ENCODE results near the gene LRRC4C.

Gene LRRC4C

DNA sequence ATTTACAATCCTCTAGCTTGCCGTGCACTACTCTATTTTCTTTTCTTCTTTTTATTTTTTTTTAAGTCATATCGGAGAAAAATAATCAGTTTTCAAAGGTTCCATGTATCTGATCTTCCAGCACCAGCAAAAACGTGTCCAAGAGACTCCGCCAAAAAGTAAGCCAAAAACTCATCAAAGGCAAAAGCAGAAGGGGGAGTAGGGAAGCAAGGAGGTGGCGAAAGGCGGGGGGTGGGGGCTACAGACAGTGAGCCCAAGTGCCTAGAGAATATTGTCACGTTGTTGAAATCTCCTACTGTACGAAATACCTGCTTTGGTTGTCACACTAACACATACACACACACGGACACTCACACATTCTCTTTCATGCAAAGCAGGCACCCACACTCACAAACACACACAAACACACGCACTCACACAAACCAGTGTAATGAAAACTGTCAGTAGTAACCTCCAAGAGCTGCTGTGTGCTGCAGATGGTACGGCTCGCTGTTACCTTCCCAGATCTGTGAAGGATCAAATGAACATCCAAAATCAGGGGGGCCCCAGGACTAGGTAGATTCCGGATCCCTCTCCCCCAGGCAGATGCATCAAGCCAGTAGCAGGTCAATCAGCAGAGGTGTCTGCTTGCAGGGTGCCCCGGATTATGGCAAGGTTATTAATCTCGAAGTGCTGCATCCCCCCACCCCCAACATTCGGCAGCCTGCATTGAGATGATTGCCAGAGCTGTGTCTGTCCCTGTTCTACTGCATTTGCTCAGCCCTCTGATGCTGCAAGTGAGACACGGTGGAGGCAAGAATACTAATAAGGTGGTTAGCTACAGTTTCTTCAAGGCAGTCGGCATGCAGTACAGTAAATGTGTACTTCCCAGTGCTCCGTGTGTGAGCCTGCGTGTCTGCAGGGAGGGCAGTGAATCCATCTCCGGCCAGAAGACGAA is at the start of gene LRRC4C:
Gene LRRC4C, minus strand, starts transcription at position 188 of the 937 bp plus-strand sequence.
- DNase-seq, result no peak

DNA sequence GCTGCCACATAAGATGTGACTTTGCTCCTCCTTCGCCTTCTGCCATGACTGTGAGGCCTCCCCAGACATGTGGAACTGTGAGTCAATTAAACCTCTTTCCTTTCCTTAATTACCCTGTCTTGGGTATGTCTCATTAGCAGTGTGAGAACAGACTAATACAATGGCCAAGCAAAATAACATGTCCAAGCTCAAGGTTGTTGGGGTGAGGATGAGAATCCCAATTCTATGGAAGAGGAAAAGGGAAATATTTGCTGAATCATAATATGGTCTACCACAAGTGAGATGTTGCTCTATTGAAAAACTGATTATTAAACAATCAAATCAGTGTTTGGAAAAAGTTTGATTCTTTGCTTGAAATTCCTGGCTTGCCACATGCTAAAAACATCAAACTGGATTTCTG is 48.7 kb upstream of the LRRC4C start:
- DNase-seq, result no peak

GRCh38 chr11:41499429-41499828 is 40.0 kb upstream of the LRRC4C start:
- no peak for DNase-seq

- no peak for DNase-seq
These were observed 39.3 kb upstream of the LRRC4C start for GRCh38 chr11:41498726-41499125.

- no peak for DNase-seq
These were observed 38.5 kb upstream of the LRRC4C start for GRCh38 chr11:41497974-41498373.

DNA sequence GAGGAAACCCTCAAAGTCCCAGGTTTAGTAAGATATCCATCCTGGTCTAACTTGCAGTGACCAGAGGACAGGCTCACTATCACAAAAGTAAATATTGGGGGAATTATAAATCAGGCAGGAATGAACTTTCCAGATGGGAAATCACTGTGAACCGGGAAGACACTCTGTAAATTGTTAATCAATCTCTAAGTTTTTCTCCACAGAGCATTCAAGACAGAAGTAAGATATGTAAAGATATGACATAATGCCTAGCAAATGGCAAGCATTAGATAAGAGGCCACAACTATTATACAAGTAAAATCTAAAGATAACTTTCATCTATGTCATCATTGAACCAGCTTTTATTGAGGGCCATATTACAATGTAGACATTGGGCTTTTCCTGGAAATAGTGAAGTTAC is 35.3 kb upstream of the LRRC4C start:
- no peak for DNase-seq

DNA sequence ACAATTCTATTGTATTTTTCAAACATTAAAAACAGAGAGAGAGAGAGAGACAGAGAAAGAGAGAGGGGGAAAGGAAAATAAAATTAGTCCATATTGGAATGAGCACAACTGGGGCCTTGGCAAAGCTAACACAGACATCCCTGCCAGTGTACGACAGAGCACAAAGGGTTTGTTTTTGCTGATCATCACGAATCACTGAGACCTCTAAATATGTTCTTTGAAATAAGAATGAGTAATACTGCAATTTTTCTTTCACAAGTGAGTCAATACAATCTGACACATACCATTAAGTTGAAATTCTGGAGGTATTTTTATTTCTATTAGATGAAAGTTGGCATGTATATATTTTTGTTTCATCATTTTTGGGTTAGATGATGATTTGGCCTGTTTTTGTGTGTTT is 27.0 kb upstream of the LRRC4C start:
- no peak for DNase-seq

DNA sequence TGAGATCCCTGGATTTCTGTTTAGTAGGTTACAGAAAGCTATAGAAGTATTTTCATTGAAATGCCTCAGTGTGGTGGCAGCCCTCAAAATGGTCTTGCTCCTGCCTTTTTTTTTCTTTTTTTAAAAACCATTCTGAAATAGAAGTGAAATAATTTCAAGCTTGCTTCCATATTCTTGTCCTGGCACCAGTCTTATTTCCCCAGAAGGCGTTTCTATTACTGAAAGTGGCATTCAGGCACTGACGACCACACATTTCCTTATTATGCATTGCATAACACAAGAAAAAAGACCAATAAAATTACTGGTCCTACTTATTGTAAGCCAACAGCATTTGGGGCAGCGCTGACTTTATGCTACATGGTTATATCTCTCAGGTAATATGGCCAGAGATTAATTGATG is 24.5 kb upstream of the LRRC4C start:
- DNase-seq, result no peak

DNA sequence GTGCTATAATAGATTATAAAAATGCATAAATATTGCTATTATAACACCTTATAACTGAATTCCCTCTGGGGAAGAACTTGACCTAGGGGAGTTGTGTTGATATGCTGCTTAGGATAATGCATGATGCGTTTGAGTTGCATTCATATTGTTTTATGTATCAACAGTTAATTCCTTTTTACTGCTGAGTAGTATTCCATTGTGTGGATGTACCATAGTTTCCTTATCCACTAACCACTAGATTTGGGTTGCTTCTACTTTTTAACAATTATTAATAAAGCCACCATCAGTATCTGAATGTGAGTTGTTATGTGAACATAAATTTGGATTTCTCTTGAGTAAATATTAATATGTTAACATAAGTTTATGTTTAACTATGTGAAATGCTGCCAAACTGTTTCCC is 19.7 kb upstream of the LRRC4C start:
- no peak for DNase-seq

- DNase-seq, result peak; percentile 0
These were observed 1.7 kb upstream of the LRRC4C start for GRCh38 chr11:41461057-41461681.

DNA sequence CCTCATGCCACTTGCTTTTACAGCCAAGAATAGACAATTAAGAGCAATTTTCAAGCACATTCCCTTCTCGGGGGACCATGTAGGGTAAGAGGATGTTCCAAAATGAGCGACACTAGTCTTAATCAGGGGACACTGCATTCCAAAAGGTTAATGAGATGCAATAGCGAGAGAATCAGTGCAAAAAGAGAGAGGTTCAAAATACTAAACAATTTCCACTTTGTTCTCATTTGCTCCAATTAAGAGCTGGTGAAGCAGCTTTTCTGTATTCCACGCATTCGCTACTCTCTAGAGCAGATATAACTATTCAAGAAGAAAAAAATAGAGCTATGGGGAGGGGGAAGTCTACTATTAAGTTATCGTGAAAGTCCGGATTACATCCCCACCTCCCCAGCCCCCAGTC is 811 bp downstream of the LRRC4C start:
- DNase-seq, result no peak

DNA sequence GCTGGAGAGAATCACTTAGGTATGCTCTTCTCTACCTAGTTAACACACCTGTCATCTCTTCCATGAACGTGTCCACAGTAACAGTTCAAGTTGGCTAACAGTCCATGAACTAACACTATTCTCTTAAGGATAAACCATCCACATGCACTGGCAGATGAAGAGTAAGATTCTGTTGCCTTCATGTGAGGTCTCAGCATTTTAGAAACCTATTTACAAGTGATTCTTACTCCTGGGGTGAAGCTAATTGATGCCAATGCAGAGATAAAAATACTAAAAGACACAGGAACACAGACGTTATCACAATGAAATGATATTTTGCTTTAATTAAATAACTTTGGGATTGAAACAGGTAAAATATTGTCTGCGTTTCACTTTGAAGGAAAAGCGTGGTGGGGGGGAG is 1.3 kb downstream of the LRRC4C start:
- DNase-seq, result no peak

DNA sequence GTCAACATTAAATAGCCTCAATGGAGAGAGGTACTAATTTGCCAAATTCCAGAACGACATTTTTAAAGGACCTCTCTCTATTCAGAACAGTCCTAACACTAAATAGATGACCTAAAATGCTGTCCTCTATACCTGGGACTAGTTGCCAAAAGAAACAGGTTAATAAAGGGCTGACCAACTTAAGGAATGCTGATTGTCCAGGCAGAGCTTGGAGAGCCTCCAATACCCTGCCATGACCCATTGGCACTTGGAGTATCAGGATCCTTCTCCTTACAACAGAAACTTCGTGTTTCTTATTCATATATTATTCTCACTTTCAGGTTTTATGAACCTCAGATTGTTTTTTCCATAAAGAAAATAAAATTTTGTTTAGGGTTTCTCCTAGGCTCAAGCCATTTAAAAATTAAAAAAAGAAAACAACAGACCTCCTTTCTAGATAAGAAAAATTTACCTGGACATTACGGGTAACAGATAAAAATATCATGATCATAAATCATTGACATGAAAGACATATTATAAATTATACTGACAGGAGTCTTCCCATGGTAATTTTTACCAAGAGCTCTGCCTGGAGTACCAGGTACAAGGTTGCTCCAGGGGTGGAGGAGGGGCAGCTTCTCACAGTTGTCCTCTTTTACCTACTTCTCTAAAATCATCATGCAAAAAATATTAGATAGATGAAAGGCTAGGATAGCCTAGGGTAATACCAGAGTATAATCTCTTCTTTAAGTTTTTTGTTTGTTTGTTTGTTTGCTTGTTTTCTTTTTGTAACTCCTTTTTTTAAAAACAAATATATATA is 2.0 kb downstream of the LRRC4C start:
- no peak for DNase-seq

- DNase-seq, result no peak
These were observed 3.2 kb downstream of the LRRC4C start for GRCh38 chr11:41456269-41456668.

- no peak for DNase-seq
These were observed 8.4 kb downstream of the LRRC4C start for GRCh38 chr11:41451011-41451410.

- no peak for DNase-seq
These were observed 9.9 kb downstream of the LRRC4C start for GRCh38 chr11:41449483-41450050.

GRCh38 chr11:41446566-41446965 is 12.9 kb downstream of the LRRC4C start:
- no peak for DNase-seq

DNA sequence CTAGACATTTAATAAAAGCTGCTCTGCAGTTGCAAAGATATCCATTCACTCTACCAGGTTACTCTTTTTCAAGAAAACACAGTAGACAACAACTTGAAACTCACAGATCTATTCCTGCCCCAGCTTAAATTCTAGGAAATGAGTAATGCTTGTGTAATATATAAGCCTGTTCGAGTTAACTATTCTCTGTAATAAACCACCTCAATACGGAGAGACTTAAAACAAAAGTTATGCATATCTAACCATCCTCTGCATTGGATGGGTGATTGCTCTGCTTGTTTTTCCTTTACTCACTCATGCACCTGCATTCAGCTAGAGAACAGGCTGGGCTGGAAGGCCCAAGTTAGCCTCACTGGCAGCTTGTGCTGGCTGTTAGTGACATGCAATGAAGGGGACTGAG is 13.3 kb downstream of the LRRC4C start:
- DNase-seq, result no peak

DNA sequence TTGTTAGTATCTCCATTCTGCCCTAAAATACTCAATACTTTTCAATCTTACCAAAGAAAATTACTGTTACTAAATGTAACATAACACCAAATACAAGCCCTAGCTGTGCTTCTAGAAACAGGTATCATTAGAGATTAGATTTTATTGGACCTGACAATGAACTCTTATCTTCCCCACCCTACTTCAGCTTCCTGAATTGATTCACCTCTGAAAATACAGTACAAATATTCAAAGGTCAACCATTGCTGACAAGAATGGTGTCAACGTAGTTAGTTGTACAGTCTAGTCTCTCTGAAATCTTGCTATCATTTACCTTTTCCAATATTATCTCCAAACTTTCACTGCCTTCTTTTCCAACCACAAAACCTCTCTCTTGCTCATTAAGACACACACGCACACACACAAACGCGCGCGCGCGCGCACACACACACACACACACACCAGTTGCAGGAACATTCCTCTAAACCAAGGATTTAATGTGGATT is 22.4 kb downstream of the LRRC4C start:
- no peak for DNase-seq

GRCh38 chr11:41435531-41435930 is 23.9 kb downstream of the LRRC4C start:
- DNase-seq, result no peak

DNA sequence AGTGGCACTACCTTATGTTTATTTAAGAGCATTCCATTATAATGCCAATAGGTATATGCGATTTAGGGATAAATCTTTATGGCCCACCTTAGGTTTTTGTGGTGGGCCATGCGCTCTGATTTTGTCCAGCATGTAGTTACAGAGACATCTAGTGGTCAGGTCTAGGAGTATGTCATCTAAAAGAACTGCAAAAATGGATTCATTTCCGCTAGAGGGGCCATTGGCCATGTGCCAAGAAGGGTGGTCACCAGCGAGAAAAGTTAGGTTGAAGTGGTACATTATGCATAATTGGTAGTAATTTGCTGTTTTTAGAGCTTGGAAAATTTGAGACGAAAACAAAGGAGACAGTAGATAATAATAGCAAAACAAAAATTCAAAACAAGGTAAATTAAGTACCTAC is 27.7 kb downstream of the LRRC4C start:
- no peak for DNase-seq

DNA sequence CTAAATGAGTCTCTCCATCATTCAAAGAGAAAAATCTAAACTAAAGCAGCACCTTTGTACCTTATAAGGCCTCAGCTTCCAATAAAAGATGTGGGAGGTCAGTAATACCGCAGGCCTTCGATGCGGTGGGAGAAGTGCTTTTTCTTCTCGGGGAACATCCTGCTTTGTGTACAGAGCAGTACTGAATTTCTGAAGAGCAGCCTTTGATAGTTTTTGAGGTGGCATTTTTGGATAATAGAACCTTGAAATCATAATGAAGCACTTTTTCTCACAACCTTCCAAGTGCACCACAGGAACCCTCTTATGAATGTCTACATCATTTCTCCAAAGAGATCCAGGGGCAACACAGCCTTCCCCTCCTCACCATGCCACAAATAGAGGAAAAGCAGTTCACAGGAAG is 39.6 kb downstream of the LRRC4C start:
- no peak for DNase-seq

All from NCI-H1092 (cell line).